ENCODE results near the gene TGFBR3.
"Not testable (repeated sequence)": the region's sequence is repeated elsewhere in the genome, so short reads cannot be mapped to it uniquely, and the experiment has no call there.

The TGFBR3 gene

DNA sequence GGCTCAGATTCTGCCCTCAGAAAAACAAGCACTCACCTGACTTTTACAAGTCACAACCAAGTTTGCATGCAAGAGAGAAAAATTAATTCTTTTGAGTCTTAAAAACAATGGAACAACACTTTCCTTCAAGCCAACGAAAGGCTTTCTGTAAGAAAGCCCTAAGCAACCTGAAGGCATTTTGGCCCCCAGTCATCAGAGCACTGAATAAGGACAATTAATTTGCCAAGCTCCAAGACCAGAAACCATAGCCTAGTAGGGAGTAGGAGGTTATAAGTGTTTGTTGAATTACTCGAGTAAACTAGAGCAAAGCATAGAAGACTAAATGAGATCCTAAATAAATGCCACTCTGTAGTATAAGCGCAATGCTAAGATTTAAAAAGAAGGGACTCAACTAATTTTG is 4.7 kb downstream of the TGFBR3 start:
- DNase-seq, result no peak

- DNase-seq, result no peak
These were observed 6.2 kb downstream of the TGFBR3 start for GRCh38 chr1:91879733-91880132.

DNA sequence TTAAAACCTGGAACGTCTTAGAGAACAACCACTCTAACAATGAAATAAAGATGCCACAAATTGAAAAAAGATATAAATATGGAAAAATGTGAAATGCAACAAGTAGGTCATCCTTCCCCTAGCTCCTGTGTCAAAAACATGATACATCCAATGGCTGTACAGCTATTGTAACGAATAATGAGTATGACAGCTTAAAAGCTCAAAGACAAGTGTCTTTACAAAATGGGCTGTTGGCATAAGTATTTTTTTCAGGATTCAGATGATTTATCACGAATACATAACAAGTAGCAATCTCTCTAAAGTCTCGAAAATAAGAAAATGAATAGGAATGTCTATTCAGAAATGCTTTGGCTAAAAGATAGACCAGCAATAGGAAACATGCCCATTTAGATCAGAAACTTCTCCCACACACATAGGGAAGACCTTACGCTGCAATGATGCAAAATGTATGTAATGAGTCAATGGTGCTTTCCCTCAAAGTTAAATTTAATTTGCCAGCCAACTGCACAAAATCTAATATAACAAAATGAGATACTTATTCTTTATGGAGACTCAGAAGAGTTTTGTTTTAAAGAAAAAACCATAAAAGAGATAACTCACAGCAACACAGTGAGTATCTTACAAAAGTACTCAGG is 8.3 kb downstream of the TGFBR3 start:
- DNase-seq, result no peak

DNA sequence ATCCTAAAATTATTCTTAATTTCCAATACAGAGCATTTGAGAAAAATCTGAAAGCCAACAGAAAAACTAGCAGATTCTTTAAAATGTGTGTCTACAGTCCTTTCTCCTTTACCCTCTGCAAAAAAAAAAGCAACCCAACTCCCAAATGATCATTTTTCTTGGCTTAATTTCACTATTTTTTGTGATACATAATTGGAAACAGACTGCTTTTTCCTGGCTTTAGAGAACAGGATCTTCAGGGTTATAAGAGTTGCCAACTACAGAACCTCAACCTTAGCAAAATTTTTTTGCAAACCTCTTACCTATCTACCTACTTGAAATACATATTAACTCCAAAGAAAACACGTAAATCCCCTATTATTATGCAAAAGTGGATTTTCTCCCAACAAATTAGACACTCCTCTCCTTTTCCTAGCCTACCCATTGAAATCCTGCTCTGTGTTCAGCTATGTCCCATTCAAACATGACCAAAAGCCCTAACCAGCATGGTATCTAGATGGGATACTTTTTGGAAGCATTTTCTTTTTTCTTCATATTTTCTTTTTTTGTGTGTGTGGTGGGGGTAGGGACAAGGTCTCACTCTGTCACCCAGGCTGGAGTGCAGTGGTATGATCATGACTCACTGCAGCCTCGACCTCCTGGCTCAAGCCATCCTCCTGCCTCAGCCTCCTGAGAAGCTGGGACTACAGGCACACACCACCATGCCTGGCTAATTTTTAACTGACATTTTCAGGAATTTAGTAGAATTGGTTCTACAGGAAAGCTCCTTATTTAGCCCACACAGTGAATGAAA is 9.0 kb downstream of the TGFBR3 start:
- no peak for DNase-seq

DNA sequence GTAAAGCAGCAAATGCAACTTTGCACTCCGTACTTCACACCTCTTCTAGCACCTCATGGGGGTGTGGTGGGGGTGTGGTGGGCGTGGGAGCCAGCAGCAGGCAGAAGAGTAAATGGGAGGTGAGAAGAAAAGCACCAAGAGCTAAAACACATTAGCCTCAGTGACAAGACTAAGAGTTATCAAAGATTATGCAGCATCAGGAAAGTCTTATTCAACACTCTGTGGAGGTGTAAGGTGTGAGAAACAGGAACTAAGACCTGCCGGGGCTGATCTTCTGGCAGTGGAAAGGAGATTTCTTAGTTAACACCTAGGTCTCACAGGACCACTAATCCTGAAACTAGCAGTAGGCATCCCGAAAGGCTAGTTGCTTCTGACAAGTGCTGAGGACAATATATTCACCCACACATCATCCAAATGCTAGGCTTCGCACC is 9.9 kb downstream of the TGFBR3 start:
- DNase-seq, result no peak

DNA sequence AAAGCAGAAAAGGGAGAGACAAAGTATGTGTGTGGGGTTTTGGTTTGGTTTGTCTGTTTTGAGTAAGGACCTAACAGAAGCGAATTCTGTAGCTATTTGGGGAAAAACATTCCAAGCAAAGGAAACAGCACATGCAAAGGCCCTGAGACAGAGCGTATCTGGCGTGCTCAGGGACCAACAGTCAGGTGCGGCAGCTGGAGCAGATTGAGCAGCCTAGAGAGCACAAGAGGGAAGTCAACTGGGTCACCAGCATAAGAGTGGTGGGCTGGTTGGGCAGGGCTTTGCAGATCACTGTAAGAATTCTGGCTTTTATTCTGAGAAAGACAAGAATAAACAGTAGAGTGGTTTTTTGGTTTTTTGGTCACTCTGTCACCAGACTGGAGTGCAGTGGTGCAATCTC is 11.8 kb downstream of the TGFBR3 start:
- no peak for DNase-seq

DNA sequence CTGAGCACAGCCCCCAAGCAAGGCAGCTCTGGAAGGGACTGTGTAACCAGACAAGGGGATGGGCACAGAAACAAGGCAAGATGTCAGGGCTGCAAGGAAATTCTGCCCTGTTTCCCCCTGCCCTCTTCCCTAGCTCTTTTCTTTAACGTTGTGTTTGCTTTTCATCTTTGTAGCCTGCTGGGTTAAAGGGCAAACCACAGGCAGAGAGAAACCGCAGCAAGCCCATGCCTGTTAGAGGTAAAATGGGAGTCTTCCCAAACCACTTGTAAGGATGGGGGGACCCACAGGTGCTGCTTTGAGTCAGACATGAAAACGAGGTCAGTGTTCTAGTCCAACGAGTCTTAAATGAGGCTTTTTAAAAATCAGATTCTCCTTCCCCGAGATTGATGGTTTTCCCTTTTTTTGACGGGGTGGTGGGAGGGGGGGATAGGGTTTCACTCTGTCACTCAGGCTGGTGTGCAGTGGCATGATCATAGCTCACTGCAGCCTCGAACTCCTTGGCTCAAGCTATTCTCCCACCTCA is 13.3 kb downstream of the TGFBR3 start:
- no peak for DNase-seq

- no peak for DNase-seq
These were observed 14.0 kb downstream of the TGFBR3 start for GRCh38 chr1:91872000-91872399.

DNA sequence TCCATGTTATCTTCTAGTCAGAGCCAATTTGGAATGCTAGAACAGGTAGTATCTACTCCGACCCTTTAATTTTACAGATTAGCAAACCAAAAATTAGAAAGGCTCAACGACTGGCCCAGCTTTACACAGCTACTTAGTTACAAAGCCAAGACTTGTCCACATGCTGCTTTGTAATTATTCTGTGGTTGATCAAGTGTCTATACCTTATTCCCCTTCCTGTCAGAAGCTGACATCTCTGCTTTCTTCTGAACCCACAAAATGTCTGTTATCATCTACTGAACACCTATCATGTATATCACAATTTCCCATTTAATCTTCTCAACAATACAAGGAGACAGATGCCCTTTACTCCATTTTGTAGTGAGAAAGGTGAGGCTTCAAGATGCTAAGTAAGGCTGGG is 15.6 kb downstream of the TGFBR3 start:
- no peak for DNase-seq

DNA sequence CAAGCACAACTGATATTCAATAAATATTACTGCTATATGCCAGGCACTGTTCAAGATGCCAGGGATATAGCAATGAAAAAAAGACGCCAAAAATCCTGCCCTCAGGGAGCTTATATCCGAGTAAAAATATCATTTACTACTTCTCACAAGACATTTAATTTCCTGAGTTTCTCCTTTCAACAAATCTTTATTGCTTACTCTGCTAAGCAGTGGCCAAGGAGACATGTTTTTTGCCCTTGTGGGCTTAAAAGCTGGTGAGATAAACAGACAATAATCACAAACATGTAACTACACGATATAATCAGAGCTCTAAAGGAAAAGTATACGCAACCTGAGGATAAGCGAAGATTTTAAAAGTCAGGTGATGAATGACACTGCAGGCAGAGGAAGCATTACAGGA is 19.5 kb downstream of the TGFBR3 start:
- DNase-seq, result no peak

DNA sequence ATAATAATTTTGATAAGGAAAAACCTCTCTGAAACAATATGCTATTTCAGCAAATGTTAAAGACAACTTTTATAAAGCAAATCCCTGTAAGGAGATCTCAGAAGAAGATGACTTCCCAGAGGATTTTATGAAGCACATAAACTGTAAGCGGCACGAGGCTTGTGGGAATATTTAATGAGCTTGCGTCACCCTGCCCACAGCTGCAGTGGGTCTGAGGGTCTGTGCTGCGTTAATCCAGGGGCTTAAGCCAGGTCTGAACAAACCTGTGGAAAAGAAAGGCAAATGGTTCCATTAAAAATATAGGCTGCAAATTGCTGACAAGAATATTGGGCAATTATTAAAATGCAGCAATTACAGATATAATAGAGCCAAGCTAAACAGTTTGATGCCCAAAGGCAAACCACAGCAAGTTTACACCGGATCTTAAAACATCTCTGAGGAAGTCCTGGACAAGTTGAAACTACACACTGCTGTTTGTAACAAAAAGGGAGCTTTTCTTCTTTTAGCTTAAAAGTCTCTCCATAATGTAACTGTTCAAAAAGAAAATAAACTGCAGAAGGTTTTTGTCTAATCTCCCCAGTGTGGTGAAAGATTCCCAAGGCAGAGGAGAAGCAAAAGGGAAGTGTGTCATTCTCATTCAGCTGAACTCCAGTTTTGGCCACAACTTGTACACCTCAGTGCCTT is 21.8 kb downstream of the TGFBR3 start:
- DNase-seq, result peak; percentile 30

DNA sequence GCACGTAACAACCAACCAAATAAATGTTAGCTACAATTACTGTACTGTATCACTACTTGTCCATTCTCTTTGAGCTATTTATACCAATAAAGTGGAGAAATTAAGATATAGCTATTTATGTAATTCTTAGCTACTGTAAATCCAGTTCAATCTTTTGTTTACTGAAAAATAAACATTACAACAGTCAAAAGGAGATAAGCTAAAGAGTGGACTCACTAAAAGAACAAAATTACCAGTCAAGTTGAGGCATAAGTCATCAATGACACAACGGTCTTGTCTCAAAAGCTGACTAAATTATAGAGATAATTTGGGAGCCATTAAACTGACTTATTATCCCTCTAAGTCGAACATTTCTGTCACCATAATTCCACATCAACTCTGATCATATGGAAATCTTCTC is 22.5 kb downstream of the TGFBR3 start:
- no peak for DNase-seq

GRCh38 chr1:91862120-91862519 is 23.8 kb downstream of the TGFBR3 start:
- no peak for DNase-seq

GRCh38 chr1:91857557-91858239 is 28.3 kb downstream of the TGFBR3 start:
- no peak for DNase-seq

- DNase-seq, result no peak
These were observed 29.0 kb downstream of the TGFBR3 start for GRCh38 chr1:91856996-91857395.

- DNase-seq, result no peak
These were observed 31.0 kb downstream of the TGFBR3 start for GRCh38 chr1:91854852-91855534.

DNA sequence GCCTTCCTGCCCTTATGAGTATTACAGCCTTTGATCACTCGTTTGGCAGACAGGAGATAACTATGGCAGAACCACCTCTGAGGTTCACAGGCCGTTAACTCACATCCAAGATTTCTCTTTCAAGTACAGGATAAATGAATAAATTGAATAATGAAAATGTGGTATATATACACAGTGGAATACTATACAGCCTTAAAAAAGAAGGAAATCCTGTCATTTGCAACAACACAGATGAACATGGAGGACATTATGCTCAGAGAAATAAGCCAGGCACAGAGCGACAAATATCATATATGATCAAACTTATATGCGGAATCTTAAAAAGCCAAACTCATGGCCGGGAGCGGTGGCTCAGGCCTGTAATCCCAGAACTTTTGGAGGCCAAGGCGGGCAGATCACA is 32.6 kb downstream of the TGFBR3 start:
- no peak for DNase-seq

- not testable (repeated sequence) for DNase-seq
These were observed 33.9 kb downstream of the TGFBR3 start for GRCh38 chr1:91852011-91852410.

DNA sequence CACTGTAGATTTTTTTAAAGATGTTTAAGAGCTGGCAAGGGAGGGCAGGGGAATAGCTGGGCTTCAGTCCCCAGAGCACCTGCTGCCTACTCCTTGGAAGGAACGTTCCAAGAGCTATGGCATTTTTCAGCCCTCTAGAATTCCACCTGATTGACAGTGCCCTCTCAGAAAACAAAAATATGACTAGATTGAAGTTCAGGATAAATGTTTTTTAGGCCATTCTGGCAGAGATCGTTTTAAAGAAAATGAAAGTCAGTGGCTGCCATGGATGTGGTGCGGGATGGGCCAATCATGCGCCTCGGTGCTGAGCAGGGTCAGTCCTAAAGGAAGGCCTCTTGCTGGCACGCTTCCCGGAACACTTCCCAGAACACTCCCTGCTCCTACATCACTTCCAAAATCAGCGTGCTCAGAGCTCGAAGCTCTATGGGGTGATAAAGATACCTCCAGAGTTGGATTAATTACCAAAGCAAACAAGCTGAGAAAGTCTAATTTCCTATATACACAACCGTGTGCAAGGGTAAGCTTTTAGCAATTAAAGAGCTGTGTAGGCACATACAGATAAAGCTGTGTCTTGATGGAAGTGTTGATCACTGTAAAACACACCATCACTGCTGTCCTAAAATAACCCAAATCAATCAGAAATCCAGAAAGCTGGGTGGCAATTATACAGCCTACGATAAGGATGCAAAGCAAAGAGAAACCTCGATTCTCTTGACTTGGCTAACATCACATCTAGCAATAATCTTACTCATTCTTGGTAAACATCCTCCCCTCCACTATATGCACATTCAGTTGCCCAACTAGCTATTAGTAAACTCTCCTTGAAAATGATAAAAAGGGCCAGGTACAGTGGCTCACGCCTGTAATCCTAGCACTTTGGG is 34.6 kb downstream of the TGFBR3 start:
- peak; percentile 43 for DNase-seq

- no peak for DNase-seq
These were observed 35.2 kb downstream of the TGFBR3 start for GRCh38 chr1:91850708-91851107.

DNA sequence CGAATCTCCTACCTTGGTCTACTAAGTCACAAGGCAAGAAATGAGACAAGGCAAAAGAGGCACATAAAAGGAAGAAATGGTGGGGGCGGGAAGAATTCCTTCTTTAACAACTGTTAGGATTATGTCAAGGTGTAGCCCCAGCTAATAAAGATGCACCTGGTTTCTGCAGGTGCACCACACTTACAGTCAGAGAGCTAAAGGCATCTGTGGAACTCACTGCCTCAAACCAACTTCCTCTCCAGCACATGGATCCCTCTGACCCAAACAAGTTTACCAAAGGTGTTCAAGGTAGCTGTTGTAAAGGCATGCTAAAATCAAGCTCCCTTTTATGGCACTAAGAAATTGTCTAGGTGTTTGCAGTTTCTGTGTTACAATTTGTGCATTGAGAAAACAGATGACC is 38.1 kb downstream of the TGFBR3 start:
- no peak for DNase-seq

- no peak for DNase-seq
These were observed 39.3 kb downstream of the TGFBR3 start for GRCh38 chr1:91846639-91847013.

Data from T1000 (cell line).